ENCODE results near the gene MEIS2.

- TF ChIP-seq, protein P1, sequence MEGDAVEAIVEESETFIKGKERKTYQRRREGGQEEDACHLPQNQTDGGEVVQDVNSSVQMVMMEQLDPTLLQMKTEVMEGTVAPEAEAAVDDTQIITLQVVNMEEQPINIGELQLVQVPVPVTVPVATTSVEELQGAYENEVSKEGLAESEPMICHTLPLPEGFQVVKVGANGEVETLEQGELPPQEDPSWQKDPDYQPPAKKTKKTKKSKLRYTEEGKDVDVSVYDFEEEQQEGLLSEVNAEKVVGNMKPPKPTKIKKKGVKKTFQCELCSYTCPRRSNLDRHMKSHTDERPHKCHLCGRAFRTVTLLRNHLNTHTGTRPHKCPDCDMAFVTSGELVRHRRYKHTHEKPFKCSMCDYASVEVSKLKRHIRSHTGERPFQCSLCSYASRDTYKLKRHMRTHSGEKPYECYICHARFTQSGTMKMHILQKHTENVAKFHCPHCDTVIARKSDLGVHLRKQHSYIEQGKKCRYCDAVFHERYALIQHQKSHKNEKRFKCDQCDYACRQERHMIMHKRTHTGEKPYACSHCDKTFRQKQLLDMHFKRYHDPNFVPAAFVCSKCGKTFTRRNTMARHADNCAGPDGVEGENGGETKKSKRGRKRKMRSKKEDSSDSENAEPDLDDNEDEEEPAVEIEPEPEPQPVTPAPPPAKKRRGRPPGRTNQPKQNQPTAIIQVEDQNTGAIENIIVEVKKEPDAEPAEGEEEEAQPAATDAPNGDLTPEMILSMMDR (IDR thresholded peaks at IDR 0.05; ENCODE audit: low read depth, low read length), result no peak
- no peak for TF ChIP-seq EZH2phosphoT487 (IDR thresholded peaks at IDR 0.05; ENCODE audit: low read depth)
Observed at GRCh38 chr15:36921484-36922091, 178.8 kb downstream of the MEIS2 start.

Measured in OCI-LY3 (cell line).